Activated B cell treated with CpG ODN at 0.5 μM for 24 hours (primary cell): Measurements from ENCODE around the gene BRD4. TPM values are rescaled to one million over a fixed set of nuclear protein-coding genes. Genes with fewer than 3 reads are reported as not detected.
A peak's percentile ranks its signal among the peaks of the same experiment; 100 is the strongest.

Experiments used
- ATAC-seq: fragments of 200-7000 bp; cut with Tn5 transposase; one replicate; pipeline ENCODE4 v1.10.0; 2021; ENCODE audit warnings: low read depth, mild to moderate bottlenecking, moderate library complexity
- CTCF ChIA-PET: fragments of 350-600 bp; sonication (Branson Sonifier 250); formaldehyde crosslinking; loops from one replicate; lab custom pipeline; 2021; ENCODE audit warnings: antibody characterized with exemption; lab: Charles Lee
- POLR2A ChIA-PET: fragments of 350-600 bp; sonication (Branson Sonifier 250); formaldehyde crosslinking; loops from one replicate; lab custom pipeline; 2021; ENCODE audit warnings: antibody characterized with exemption; lab: Charles Lee
- DNase-seq: peaks from one replicate; pipeline ENCODE4 v3.0.0; 2022
- H3K27ac Mint-ChIP-seq: one replicate; pipeline ENCODE4 v1.8.0; 2020; ENCODE audit warnings: mixed read lengths
- H3K27me3 Mint-ChIP-seq: one replicate; pipeline ENCODE4 v1.8.0; 2021; ENCODE audit warnings: mixed read lengths
- H3K36me3 Mint-ChIP-seq: one replicate; pipeline ENCODE4 v1.8.0; 2021; ENCODE audit warnings: low read depth, mixed read lengths
- H3K4me1 Mint-ChIP-seq: one replicate; pipeline ENCODE4 v1.8.0; 2021; ENCODE audit warnings: mixed read lengths
- H3K4me3 Mint-ChIP-seq: one replicate; pipeline ENCODE4 v1.8.0; 2020; ENCODE audit warnings: mild to moderate bottlenecking, mixed read lengths
- H3K9me3 Mint-ChIP-seq: one replicate; pipeline ENCODE4 v1.8.0; 2020; ENCODE audit warnings: mixed read lengths
- intact Hi-C: fragments of 100-400 bp; cut with micrococcal nuclease; formaldehyde crosslinking; loops from one replicate; pipeline ENCODE4 v1.15.1; 2024
- total RNA-seq: library from RNA; stranded (reverse); gene quantifications from 2 replicates; pipeline ENCODE4 v1.2.3, GENCODE V29; 2022
- TF ChIP-seq, protein P1 (sequence below): fragments of 200-600 bp; IDR thresholded peaks from one replicate; pipeline ENCODE4 v1.8.0; 2022; ENCODE audit warnings: antibody characterized with exemption, mild to moderate bottlenecking

The BRD4 gene
- total RNA-seq, 1 donor from 2014 or later = 164 TPM

DNA sequence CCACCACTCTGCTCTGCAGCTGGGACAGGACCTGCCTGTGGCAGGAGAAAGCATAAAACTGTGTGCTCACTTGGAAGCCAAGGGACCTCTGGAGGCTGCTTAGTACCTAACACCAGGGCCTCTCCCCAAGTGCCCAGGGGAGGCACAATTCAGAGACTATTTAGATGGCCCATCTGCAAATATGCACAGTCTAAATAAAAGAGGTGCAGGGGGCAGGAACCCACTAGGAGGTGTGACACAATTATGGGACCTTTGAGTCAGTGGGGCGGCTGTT, 67.5 kb downstream of the BRD4 start:
- Mint-ChIP-seq H3K36me3 (peaks cover 92% of the 10 kb centered on the region), H3K27ac (no peak overlapping the region), H3K4me3 (no peak overlapping the region), H3K4me1 (peaks cover 10% of the 10 kb centered on the region), H3K27me3 (no peaks in the 10 kb centered on the region), H3K9me3 (no peaks in the 10 kb centered on the region)
- TF ChIP-seq, protein P1, sequence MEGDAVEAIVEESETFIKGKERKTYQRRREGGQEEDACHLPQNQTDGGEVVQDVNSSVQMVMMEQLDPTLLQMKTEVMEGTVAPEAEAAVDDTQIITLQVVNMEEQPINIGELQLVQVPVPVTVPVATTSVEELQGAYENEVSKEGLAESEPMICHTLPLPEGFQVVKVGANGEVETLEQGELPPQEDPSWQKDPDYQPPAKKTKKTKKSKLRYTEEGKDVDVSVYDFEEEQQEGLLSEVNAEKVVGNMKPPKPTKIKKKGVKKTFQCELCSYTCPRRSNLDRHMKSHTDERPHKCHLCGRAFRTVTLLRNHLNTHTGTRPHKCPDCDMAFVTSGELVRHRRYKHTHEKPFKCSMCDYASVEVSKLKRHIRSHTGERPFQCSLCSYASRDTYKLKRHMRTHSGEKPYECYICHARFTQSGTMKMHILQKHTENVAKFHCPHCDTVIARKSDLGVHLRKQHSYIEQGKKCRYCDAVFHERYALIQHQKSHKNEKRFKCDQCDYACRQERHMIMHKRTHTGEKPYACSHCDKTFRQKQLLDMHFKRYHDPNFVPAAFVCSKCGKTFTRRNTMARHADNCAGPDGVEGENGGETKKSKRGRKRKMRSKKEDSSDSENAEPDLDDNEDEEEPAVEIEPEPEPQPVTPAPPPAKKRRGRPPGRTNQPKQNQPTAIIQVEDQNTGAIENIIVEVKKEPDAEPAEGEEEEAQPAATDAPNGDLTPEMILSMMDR = no peak
- intact Hi-C loops = loop anchor here (1.0 to 5.0 kb wide), 5 partner anchors 21 to 154 kb away; partner anchors contain the start of gene AKAP8
- ChIA-PET CTCF (interaction anchor here (0.8 to 1.0 kb wide), 2 partner anchors 23 to 60 kb away, joined by 3 read pairs; no protein-coding TSS in a partner anchor), POLR2A (no interaction called here)
- ATAC-seq (no peak), DNase-seq (no peak)

DNA sequence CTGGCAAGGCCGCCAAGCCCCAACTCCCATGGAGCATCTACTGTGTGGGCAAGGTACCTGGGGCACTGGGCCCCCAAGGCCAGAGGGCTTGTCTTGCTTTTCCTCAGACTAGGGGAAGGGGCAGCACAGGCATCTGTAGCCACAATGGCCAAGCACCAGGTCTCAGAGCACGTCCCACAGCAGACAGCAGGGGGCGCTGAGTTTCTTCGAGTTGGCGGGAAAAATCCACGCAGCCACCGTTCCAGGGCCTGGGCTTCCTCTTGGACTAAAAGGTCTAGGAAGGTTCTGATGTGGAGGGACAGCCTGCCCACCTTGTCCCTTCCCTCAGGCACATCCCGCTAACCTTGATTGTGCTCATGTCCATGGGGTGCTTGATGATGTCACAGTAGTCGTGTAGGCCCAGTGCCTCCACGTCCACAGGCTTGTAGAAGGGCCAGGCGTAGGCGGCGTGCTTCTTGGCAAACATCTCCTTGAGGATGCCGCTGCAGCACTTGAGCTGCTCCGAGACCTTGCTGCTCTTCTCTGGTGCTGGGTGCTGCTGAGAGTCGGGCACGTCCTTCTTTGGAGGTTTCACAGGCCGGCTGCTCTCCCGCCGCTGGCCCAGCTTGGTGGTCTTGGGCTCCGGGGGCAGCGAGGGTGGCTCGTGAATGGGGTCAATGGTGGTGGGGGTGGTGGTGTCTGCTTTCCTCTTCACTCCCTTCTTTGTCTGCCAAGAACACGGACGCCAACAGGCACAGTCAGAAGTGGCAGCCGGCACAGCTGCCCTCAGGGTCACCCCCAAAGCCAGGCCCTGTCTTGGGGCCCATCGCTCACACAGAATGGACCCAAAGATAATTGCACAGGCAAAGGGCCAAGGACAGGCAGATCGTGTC, 68.0 kb downstream of the BRD4 start:
- POLR2A ChIA-PET = interaction anchor here (0.6 to 0.7 kb wide), 2 partner anchors 9 to 152 kb away, joined by 3 read pairs; no protein-coding TSS in a partner anchor
- intact Hi-C loops = loop anchor here (1.0 to 5.0 kb wide), 5 partner anchors 22 to 155 kb away; partner anchors contain the start of gene AKAP8

DNA sequence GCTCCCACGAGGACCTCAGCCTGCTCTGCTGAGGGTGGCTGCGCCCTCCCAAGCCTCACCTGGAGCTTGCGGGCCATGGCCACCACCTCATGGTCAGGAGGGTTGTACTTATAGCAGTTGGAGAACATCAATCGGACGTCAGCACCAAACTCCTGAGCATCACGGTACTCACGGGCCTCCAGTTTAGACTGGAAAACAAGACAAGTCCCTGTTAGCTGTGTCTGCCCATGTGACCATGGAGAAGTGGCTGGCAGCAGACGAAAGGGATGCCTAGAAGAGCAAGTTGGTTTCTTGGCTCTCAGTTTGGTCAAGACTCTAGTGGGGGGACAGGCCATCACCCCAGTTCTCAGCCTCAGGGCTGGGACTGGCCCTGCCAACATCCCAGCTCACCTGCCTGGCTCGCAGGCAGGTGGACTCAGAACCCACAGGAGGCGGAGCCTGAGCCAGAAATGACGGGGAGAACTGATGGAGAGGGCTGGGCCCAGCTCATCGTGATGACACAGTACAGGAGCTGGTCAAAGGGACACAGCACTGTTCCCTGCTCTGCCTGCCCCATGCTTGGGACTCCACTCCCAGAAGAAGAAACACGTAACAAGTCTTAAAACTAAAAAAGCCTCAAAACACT, 68.9 kb downstream of the BRD4 start:
- Mint-ChIP-seq H3K36me3 (peaks cover 93% of the 10 kb centered on the region), H3K27me3 (no peaks in the 10 kb centered on the region), H3K4me3 (no peak overlapping the region), H3K9me3 (no peaks in the 10 kb centered on the region), H3K27ac (no peak overlapping the region), H3K4me1 (peaks cover 4% of the 10 kb centered on the region)
- POLR2A ChIA-PET = interaction anchor here (0.6 to 0.7 kb wide), 2 partner anchors 8 to 153 kb away, joined by 3 read pairs; no protein-coding TSS in a partner anchor
- no peak for DNase-seq
- no peak for ATAC-seq
- CTCF ChIA-PET = interaction anchor here (0.8 to 1.7 kb wide), 5 partner anchors 74 to 156 kb away, joined by 3 to 9 read pairs (median 3); partner anchors contain the start of genes AKAP8 and AKAP8L
- intact Hi-C loops = loop anchor here (5.0 kb wide), 1 partner anchor 86 kb away; no protein-coding TSS in a partner anchor
- TF ChIP-seq, protein P1 = no peak

More for the DNA sequence above, 68.0 kb downstream of the BRD4 start:
- TF ChIP-seq, protein P1 = peak; percentile 36
- peak; percentile 76 for ATAC-seq
- Mint-ChIP-seq H3K27ac (no peak overlapping the region), H3K36me3 (peaks cover 92% of the 10 kb centered on the region), H3K4me1 (peaks cover 9% of the 10 kb centered on the region), H3K9me3 (no peaks in the 10 kb centered on the region), H3K27me3 (no peaks in the 10 kb centered on the region), H3K4me3 (no peak overlapping the region)
- CTCF ChIA-PET = interaction anchor here (0.8 to 1.7 kb wide), 5 partner anchors 24 to 154 kb away, joined by 3 to 9 read pairs (median 3); partner anchors contain the start of genes AKAP8 and AKAP8L
- peak; percentile 72 for DNase-seq

DNA sequence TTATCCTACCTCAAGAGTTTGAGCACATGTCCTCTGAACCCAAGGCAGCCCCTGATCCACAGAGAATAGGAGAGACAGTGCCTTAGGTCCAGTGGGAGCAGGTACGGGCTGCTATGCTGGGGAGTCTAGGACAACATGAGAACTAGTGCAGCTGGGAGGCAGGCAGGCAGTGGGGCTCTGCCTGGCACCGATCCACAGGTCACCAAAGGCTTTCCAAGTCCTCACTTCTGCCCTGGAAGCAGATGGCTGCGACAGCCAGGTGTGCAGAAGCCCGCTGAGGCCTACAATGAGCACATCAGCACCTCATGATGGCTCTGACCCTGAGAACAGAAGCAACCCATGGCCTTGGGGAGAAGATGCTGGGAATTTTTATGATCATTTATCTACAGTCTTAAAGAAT, 70.3 kb downstream of the BRD4 start:
- TF ChIP-seq, protein P1 = no peak
- H3K4me1 Mint-ChIP-seq = peaks cover 3% of the 10 kb centered on the region
- ATAC-seq (no peak), DNase-seq (no peak)
- H3K36me3 Mint-ChIP-seq = peaks cover 92% of the 10 kb centered on the region
- intact Hi-C loops = loop anchor here (5.0 kb wide), 1 partner anchor 85 kb away; no protein-coding TSS in a partner anchor
- H3K27me3 Mint-ChIP-seq = no peaks in the 10 kb centered on the region
- no peak overlapping the region for H3K27ac Mint-ChIP-seq
- ChIA-PET POLR2A (no interaction called here), CTCF (no interaction called here)
- H3K4me3 Mint-ChIP-seq = no peak overlapping the region
- H3K9me3 Mint-ChIP-seq = no peaks in the 10 kb centered on the region
